Left forelimb (tissue), 1 donor: ENCODE measurements around the gene C16orf78.
A peak's percentile ranks its signal among the peaks of the same experiment; 100 is the strongest.
"Not testable (repeated sequence)": the region's sequence is repeated elsewhere in the genome, so short reads cannot be mapped to it uniquely, and the experiment has no call there.

Experiments used
- DNase-seq: peaks from one replicate; pipeline ENCODE4 v3.0.0-alpha.2; 2018; ENCODE audit warnings: low spot score

C16orf78 gene

GRCh38 chr16:49349446-49350168 lies 24.0 kb upstream of the C16orf78 start:
- peak; percentile 14 for DNase-seq

GRCh38 chr16:49350265-49351095 lies 23.1 kb upstream of the C16orf78 start:
- peak; percentile 69 for DNase-seq

GRCh38 chr16:49351096-49351487 lies 22.5 kb upstream of the C16orf78 start:
- DNase-seq, result peak; percentile 51

- no peak for DNase-seq
Observed at GRCh38 chr16:49352892-49353291, 20.7 kb upstream of the C16orf78 start.

GRCh38 chr16:49353680-49354079 lies 19.9 kb upstream of the C16orf78 start:
- DNase-seq, result no peak

- no peak for DNase-seq
Observed at GRCh38 chr16:49354101-49354500, 19.5 kb upstream of the C16orf78 start.

DNA sequence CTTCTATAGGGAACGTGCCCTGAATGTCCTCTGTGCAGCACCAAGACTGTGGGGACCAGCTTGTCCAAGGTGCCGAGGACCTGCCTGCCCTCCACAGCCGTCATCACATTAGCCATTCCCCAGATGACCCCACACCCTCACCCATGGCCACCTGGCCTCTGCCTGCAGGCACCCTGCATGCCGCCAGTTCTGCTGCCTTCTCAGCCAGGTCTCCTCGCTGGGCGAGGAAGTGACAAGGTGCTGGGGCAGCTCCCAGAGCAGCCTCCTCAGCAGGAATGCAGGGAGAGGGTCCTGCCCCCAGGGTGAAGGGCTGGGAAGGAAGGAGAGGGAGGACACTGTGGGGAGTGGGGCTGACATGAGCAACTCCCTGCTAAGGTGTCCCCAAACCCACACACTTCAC lies 18.6 kb upstream of the C16orf78 start:
- DNase-seq, result no peak

GRCh38 chr16:49355933-49356665 lies 17.5 kb upstream of the C16orf78 start:
- no peak for DNase-seq

DNA sequence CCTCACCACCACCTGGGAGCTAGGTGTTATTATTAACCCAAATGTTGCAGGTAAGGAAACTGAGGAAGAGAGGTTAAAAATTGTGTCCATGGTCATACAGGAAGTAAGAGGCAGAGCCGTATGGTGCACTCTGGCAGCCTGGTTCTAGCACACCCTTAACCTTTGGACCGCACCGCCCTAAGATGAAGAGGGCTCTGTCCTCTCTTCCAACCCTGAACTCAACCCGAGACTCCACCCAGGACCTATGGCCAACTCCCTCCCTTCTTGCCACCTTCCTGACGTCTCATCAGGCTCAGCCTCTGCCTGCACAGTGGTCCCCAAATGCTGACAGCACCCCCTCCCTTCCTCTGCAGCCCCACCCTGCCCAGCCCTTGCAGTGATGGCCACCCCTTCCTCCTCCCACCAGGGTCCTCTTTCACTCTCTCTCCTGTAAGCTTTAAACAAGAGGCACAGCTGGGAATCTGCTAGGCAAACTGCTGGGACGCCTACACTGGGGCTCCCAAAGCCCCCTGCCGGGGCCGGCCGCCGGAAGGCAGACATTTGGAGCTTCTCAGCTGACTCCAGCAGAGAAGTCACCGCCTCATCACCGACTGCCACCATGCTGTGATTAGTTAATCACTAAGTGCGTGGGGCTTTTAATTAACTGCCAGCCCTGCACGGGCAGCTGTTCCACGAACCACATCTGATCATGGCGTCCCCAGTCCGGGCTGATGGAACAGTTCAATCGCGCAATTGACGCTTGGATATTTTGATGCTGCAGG lies 16.7 kb upstream of the C16orf78 start:
- DNase-seq, result no peak

- no peak for DNase-seq
Observed at GRCh38 chr16:49359591-49359990, 14.0 kb upstream of the C16orf78 start.

DNA sequence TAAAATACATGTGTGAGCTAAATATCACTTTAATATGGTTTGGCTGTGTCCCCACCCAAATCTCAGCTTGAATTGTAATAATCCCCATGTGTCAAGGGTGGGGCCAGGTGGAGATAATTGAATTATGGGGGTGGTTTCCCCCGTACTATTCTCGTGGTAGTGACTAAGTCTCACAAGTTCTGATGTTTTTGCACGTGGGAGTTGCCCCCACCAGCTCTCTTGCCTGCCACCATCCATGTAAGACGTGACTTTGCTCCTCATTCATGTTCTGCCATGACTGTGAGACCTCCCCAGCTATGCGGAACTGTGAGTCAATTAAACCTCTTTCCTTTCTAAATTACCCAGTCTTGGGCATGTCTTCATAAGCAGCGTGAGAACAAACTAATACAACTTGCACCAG lies 11.9 kb upstream of the C16orf78 start:
- not testable (repeated sequence) for DNase-seq

GRCh38 chr16:49362230-49362629 lies 11.4 kb upstream of the C16orf78 start:
- no peak for DNase-seq

GRCh38 chr16:49365711-49366509 lies 7.7 kb upstream of the C16orf78 start:
- no peak for DNase-seq

DNA sequence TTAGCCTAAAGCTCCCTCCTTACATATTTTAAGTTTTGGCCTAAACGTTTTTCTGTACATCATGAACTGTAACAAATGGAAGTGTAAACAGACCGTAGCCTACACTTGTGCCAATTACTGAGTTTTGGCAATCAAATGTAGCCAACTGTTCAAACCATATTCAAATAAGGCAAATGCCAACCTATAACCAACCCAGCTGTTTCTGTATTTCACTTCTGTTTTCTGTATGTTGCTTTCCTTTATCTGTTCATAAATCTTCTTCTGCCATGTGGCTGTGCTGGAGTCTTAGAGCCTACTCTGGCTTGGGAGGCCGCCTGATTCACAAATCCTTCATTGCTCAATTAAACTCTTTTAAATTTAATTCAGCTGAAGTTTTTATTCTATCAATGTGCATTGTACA lies 6.9 kb upstream of the C16orf78 start:
- DNase-seq, result no peak

DNA sequence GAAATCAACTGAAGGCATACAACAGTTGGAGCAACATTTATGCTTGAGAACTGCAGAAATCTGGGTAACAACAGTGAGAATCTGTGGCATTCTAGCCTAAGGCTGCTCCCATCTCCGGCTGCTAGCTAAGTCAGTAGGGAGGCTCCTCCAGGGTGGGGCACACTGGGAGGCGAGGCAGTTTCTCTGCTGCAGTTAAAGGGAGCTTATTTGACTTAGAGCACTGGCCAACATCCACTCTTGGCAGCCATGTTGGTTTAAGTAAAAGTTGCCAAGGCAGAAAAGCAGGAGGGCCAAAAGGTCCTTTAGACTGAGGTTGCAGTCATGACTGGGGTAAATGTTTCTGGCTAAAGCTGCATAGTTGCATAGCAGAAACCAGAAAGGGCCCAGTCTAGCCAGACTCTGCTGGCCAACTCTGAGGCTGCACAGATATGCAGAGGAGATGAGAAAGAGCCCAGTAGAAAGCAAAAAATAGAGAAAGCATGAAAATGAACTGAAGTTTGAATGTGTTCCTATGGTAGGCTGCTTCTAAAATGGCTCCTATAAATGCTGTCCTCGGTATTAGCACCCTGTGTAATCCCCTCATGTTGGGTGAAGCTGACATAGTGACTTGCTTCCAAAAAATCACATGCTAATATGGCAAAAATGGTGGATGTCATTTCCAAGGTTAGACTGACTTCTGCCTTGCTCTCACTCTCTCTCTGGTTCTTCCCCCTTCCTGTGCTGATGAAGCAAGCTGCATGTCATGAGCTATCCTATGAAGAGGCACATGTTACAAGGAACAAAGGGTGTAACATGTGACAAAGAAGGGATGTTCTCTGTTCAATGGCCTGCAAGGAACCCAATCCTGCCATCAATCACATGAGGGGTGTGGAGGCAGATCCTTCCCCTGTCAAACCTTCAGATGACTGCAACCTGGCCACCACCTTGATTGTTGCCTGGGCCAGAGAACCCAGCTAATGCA lies 3.7 kb upstream of the C16orf78 start:
- DNase-seq, result no peak

DNA sequence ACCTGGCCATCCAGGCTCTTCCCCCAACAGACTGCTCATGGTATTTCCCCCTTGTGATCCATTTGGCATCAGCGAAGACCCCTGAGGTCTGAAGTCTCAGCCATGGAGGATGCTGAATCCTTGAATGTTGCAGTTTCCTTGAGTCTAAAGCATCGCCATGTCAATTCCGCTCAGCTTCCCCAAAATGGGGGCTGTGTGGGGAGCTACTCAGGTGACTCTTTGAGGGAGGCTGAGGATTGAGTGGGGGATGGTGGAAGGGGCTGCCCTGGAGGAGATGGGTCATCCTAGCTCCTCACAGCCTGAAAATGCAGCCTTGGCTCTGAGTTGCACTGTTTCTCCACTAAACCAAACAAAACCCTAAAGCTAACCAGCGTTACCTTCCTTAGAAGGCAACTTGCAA lies 2.6 kb downstream of the C16orf78 start:
- no peak for DNase-seq

GRCh38 chr16:49377196-49377755 lies 3.7 kb downstream of the C16orf78 start:
- DNase-seq, result no peak

DNA sequence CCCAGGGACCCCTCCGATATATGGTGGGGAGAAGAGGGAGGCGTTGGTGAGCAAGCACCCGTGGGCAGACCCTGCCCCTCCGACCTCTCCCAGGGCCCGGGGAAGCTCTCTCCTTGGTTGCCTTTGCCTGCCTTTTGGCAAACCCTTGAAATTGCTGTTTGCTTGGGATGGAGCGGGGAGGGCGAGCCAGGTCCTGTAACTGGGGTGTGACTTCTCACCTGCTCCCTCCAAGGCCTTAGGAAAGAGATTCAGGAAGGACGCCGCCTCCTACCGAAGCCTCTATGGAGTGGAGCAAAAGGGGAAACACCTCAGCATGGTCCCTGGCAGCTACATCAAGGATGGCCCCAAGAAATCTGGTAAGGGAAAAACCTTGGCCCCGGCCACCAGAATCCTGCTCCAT lies 4.6 kb downstream of the C16orf78 start:
- DNase-seq, result no peak

GRCh38 chr16:49378816-49379215 lies 5.2 kb downstream of the C16orf78 start:
- no peak for DNase-seq

DNA sequence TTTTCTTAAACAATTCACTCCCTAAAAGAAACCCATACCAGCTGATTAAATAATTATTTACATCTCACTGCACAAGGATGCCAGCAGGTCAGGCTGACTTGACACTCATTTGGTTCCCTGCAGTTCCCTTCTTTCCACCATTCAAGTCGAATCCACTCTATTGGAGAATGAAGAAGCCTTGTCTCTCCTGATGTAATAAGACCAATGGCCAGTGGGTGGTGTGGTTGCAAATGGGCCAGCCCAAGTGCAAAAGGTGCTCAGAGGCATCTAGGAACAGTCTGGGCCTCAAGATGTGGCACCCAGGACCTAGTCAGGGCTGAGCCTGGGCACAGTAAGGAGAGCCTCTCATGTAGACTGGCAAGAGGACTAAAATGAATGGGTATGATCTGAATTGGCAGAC lies 9.3 kb downstream of the C16orf78 start:
- no peak for DNase-seq
